Stomach (tissue), 9 donors: Measurements from ENCODE around the gene WNT6. TPM values are rescaled to one million over a fixed set of nuclear protein-coding genes. Genes with fewer than 3 reads are reported as not detected.

Source experiments
- DNase-seq, 2 donors: peaks; one replicate each; pipeline versions ENCODE4 v3.0.0 to v3.0.0-alpha.2; 2013 to 2019
- H3K27ac ChIP-seq, 5 donors: fragments of 200-600 bp in 4 of 5; sonication (generic) in 4 of 5; one replicate each; pipeline ENCODE4 v1.5.1; 2013 to 2019; ENCODE audit warnings: mild to moderate bottlenecking in 1 of 5, moderate library complexity in 1 of 5
- H3K27me3 ChIP-seq, 3 donors: fragments of 200-600 bp; sonication (generic); one replicate each; pipeline ENCODE4 v1.5.1; 2017 to 2019; ENCODE audit warnings: mixed run types in 1 of 3
- H3K36me3 ChIP-seq, 4 donors: fragments of 200-600 bp; sonication (generic); 1 replicate in 3 of 4; 2 replicates in 1 of 4; pipeline ENCODE4 v1.5.1; 2016 to 2019
- H3K4me1 ChIP-seq, 4 donors: fragments of 200-600 bp; sonication (generic); one replicate each; pipeline ENCODE4 v1.5.1; 2016 to 2019
- H3K4me3 ChIP-seq, 4 donors: fragments of 200-600 bp; sonication (generic) in 3 of 4; one replicate each; pipeline ENCODE4 v1.5.1; 2016 to 2019; ENCODE audit warnings: mild to moderate bottlenecking in 1 of 4
- H3K9me3 ChIP-seq, 4 donors: fragments of 200-600 bp; sonication (generic); one replicate each; pipeline ENCODE4 v1.5.1; 2016 to 2019
- CTCF ChIP-seq, 7 experiments: fragments of 450-650 bp in 4 of 7; fragments of 200-600 bp in 3 of 7; sonication (generic) in 3 of 7; IDR thresholded peaks; one replicate each; pipeline ENCODE4 v1.5.1; 2016 to 2019; ENCODE audit warnings: antibody characterized with exemption in 7 of 7, control low read depth in 2 of 7, mild to moderate bottlenecking in 1 of 7
- EP300 ChIP-seq: sonication (generic); formaldehyde crosslinking; IDR thresholded peaks from one replicate; pipeline ENCODE4 v1.6.1; 2017; ENCODE audit warnings: antibody characterized with exemption
- POLR2A ChIP-seq, 4 donors: fragments of 450-650 bp; IDR thresholded peaks; one replicate each; pipeline ENCODE4 v1.6.1; 2016; ENCODE audit warnings: antibody characterized with exemption in 4 of 4, control low read depth in 2 of 4, mild to moderate bottlenecking in 1 of 4, moderate library complexity in 1 of 4
- POLR2AphosphoS5 ChIP-seq, 3 donors: sonication (generic); formaldehyde crosslinking; IDR thresholded peaks; one replicate each; pipeline ENCODE4 v1.6.1; 2016; ENCODE audit warnings: antibody characterized with exemption in 3 of 3
- WGBS, 5 donors: extraction: QIAGEN DNeasy Blood & Tissue Kit in 3 of 5; methylation state at CpG; one replicate each; pipeline versions ENCODE4 v1.1.5 to v1.1.7; 2013 to 2018; 5-methylcytosine and 5-hydroxymethylcytosine counted together
- intact Hi-C: fragments of 100-400 bp; cut with DNase I; formaldehyde crosslinking; loops from one replicate; pipeline ENCODE4 v1.15.1; 2023; ENCODE audit warnings: low total_unique reads
- polyA plus RNA-seq, 3 donors: library from polyadenylated mRNA; stranded (reverse); fragments of 200-250 nt; gene quantifications; one replicate each; pipeline ENCODE4 v1.2.3, GENCODE V29; 2013
- total RNA-seq, 5 donors: library from RNA; depleted of rRNA; stranded (reverse); fragments of >200 nt; gene quantifications; one replicate each; pipeline versions ENCODE4 v1.1.0 to v1.2.3, GENCODE V29; 2014 to 2016
- donor health status: healthy with polysubstance abuse.
- donor health status: Bipolar disorder and iron deficiency.
- donor health status: healthy.

Gene WNT6
- total and polyA plus RNA-seq, 8 donors = 0.25 to 3.3 (median 1.8) TPM; not detected in 3

GRCh38 chr2:218815649-218816048 lies 44.0 kb upstream of the WNT6 start:
- intact Hi-C loops = no loop called here
- 87 to 97% (median 93%) methylated on average over 4 of the region's 4 CpGs for WGBS, 5 donors
- H3K9me3 ChIP-seq = no peaks in the 10 kb centered on the region
- peaks cover 0 to 69% (median 58%) of the 10 kb centered on the region in 4 donors for H3K36me3 ChIP-seq
- no peak for TF ChIP-seq POLR2AphosphoS5 (IDR thresholded peaks at IDR 0.05)
- no peak for TF ChIP-seq CTCF (IDR thresholded peaks at IDR 0.05)
- no peak for TF ChIP-seq POLR2A (IDR thresholded peaks at IDR 0.05)
- TF ChIP-seq EP300 = no peak
- H3K4me1 ChIP-seq = peaks cover 0 to 4% (median 0%) of the 10 kb centered on the region in 4 donors
- no peak overlapping the region for H3K27ac ChIP-seq
- DNase-seq = no peak
- H3K4me3 ChIP-seq = no peak overlapping the region
- H3K27me3 ChIP-seq = no peaks in the 10 kb centered on the region

- Histone ChIP-seq H3K36me3 (peaks cover 0 to 69% (median 58%) of the 10 kb centered on the region in 4 donors), H3K4me1 (peaks cover 0 to 4% (median 0%) of the 10 kb centered on the region in 4 donors), H3K27me3 (no peaks in the 10 kb centered on the region), H3K27ac (no peak overlapping the region), H3K4me3 (no peak overlapping the region), H3K9me3 (no peaks in the 10 kb centered on the region)
- no peak for DNase-seq
- TF ChIP-seq POLR2AphosphoS5 (IDR thresholded peaks at IDR 0.05) = no peak
- TF ChIP-seq EP300 = no peak
- TF ChIP-seq CTCF (IDR thresholded peaks at IDR 0.05) = no peak
- TF ChIP-seq POLR2A (IDR thresholded peaks at IDR 0.05) = no peak
- intact Hi-C loops = no loop called here
- 76 to 92% (median 88%) methylated on average over 2 of the region's 2 CpGs for whole genome bisulfite sequencing, 5 donors
These were observed 43.0 kb upstream of the WNT6 start for GRCh38 chr2:218816561-218817011.

- no peak overlapping the region for H3K27ac ChIP-seq
- DNase-seq = no peak
- no peaks in the 10 kb centered on the region for H3K27me3 ChIP-seq
- intact Hi-C loops = no loop called here
- H3K9me3 ChIP-seq = no peaks in the 10 kb centered on the region
- no peak overlapping the region for H3K4me3 ChIP-seq
- TF ChIP-seq EP300 (no peak), POLR2AphosphoS5 (IDR thresholded peaks at IDR 0.05) (no peak), CTCF (IDR thresholded peaks at IDR 0.05) (no peak), POLR2A (IDR thresholded peaks at IDR 0.05) (no peak)
- 87 to 95% (median 94%) methylated on average over 7 of the region's 7 CpGs for WGBS, 5 donors
- H3K36me3 ChIP-seq = peaks cover 0 to 50% (median 37%) of the 10 kb centered on the region in 4 donors
- H3K4me1 ChIP-seq = peaks cover 0 to 4% (median 0%) of the 10 kb centered on the region in 4 donors
These were observed 40.5 kb upstream of the WNT6 start for GRCh38 chr2:218819093-218819492.

GRCh38 chr2:218820746-218821369 lies 38.7 kb upstream of the WNT6 start:
- TF ChIP-seq POLR2AphosphoS5 (IDR thresholded peaks at IDR 0.05) (no peak), CTCF (IDR thresholded peaks at IDR 0.05) (no peak), EP300 (no peak), POLR2A (IDR thresholded peaks at IDR 0.05) (no peak)
- Histone ChIP-seq H3K9me3 (no peaks in the 10 kb centered on the region), H3K4me3 (no peak overlapping the region), H3K4me1 (no peaks in the 10 kb centered on the region), H3K27ac (no peak overlapping the region), H3K36me3 (peaks cover 0 to 32% (median 20%) of the 10 kb centered on the region in 4 donors), H3K27me3 (no peaks in the 10 kb centered on the region)
- intact Hi-C loops = no loop called here
- 89 to 97% (median 96%) methylated on average over 13 to 15 of the region's 15 CpGs for WGBS, 5 donors
- no peak for DNase-seq
